Thyroid gland (tissue), 4 donors: ENCODE data around the gene AOC3.

Source experiments
- CTCF ChIP-seq, 6 experiments: fragments of 200-600 bp in 3 of 6; fragments of 450-650 bp in 3 of 6; sonication (generic) in 3 of 6; IDR thresholded peaks; one replicate each; pipeline ENCODE4 v1.5.1; 2016 to 2019; ENCODE audit warnings: antibody characterized with exemption in 6 of 6, mild to moderate bottlenecking in 2 of 6, inconsistent platforms in 1 of 6, moderate library complexity in 1 of 6
- POLR2A ChIP-seq, 2 donors: fragments of 450-650 bp; IDR thresholded peaks; one replicate each; pipeline ENCODE4 v1.6.1; 2017; ENCODE audit warnings: antibody characterized with exemption in 2 of 2, mild to moderate bottlenecking in 2 of 2, moderate library complexity in 1 of 2

- TF ChIP-seq CTCF (IDR thresholded peaks at IDR 0.05) (no peak), POLR2A (IDR thresholded peaks at IDR 0.05) (no peak)
Measured at GRCh38 chr17:42857389-42857788, 6.4 kb downstream of the AOC3 start.
